Lower lobe of right lung (tissue), 2 donors: ENCODE measurements around the gene ACCSL. TPM values are rescaled to one million over a fixed set of nuclear protein-coding genes. Genes with fewer than 3 reads are reported as not detected.

Experiments
- ATAC-seq, 2 donors: fragments of 200-7000 bp; cut with Tn5 transposase; one replicate each; pipeline ENCODE4 v1.9.1; 2020 to 2022; ENCODE audit warnings: mild to moderate bottlenecking in 2 of 2, moderate library complexity in 2 of 2
- DNase-seq: peaks from one replicate; pipeline ENCODE4 v3.0.0-alpha.2; 2020
- H3K27ac ChIP-seq: fragments of 200-600 bp; one replicate; pipeline ENCODE4 v1.8.0; 2022
- H3K27me3 ChIP-seq: fragments of 200-600 bp; one replicate; pipeline ENCODE4 v1.8.0; 2022; ENCODE audit warnings: low read depth
- H3K36me3 ChIP-seq: fragments of 200-600 bp; one replicate; pipeline ENCODE4 v1.8.0; 2022; ENCODE audit warnings: mild to moderate bottlenecking
- H3K4me1 ChIP-seq: fragments of 200-600 bp; one replicate; pipeline ENCODE4 v1.8.0; 2022
- H3K4me3 ChIP-seq: fragments of 200-600 bp; one replicate; pipeline ENCODE4 v1.8.0; 2022; ENCODE audit warnings: mild to moderate bottlenecking
- H3K9me3 ChIP-seq: fragments of 200-600 bp; one replicate; pipeline ENCODE4 v1.8.0; 2022
- intact Hi-C: fragments of 100-400 bp; cut with DNase I; formaldehyde crosslinking; loops from one replicate; pipeline ENCODE4 v1.11.0; 2022
- total RNA-seq: library from RNA; stranded (reverse); fragmentation: NEBNext Ultra II Directional; extraction: Animal tissue kit (Norgen Biotek cat#: 25700); gene quantifications from one replicate; pipeline ENCODE4 v1.2.1, GENCODE V29; 2021
- TF ChIP-seq, protein P1 (sequence below): fragments of 200-600 bp; IDR thresholded peaks from one replicate; pipeline ENCODE4 v1.8.0; 2022; ENCODE audit warnings: antibody characterized with exemption, mild to moderate bottlenecking
- donor health status: DM: no; HTN: yes; CAD: no; lungs with severe emphysema.

ACCSL gene
- total RNA-seq, 1 donor from 2014 or later, result not detected

DNA sequence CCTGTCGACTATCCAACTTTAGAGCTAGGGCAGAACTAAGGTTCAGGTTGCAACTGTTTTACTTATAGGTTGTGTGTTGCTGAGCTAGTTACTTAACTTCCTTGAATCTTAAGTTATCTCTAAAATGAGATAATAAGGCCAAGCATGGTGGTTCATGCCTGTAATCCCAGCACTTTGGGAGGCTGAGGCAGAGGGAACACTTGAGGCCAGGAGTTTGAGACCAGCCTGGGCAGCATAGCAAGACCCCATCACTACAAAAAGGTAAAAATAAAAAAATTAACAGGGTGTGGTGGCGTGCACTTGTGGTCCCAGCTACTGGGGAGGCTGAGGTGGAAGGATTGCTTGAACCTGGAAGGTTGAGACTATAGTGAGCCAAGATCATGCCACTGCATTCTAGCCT lies 20.4 kb downstream of the ACCSL start:
- Histone ChIP-seq H3K36me3 (peaks cover 15% of the 10 kb centered on the region), H3K27ac (no peak overlapping the region), H3K9me3 (no peaks in the 10 kb centered on the region), H3K27me3 (no peaks in the 10 kb centered on the region), H3K4me3 (no peak overlapping the region), H3K4me1 (peaks cover 14% of the 10 kb centered on the region)
- TF ChIP-seq, protein P1, sequence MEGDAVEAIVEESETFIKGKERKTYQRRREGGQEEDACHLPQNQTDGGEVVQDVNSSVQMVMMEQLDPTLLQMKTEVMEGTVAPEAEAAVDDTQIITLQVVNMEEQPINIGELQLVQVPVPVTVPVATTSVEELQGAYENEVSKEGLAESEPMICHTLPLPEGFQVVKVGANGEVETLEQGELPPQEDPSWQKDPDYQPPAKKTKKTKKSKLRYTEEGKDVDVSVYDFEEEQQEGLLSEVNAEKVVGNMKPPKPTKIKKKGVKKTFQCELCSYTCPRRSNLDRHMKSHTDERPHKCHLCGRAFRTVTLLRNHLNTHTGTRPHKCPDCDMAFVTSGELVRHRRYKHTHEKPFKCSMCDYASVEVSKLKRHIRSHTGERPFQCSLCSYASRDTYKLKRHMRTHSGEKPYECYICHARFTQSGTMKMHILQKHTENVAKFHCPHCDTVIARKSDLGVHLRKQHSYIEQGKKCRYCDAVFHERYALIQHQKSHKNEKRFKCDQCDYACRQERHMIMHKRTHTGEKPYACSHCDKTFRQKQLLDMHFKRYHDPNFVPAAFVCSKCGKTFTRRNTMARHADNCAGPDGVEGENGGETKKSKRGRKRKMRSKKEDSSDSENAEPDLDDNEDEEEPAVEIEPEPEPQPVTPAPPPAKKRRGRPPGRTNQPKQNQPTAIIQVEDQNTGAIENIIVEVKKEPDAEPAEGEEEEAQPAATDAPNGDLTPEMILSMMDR, result no peak
- intact Hi-C loops, result no loop called here
- DNase-seq (no peak), ATAC-seq (no peak)

DNA sequence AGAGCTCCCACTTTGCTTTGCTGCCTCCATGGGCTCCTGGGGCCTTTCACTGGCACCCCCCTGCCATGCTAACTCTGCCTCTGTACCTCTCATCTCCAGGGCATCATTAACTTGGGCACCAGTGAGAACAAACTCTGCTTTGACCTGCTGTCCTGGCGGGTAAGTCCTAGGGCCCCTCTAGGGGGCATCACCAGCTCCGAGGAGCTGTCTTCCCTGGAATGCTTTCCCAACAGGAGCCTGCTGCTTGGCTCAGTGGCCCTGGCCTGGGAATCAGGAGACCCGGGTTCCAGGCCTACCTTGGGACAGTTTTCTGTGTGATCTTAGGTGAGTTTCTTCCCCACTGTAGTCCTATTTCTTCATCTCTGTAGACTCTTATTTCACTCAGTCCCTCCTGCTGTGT lies 23.4 kb downstream of the ACCSL start:
- Histone ChIP-seq H3K36me3 (peaks cover 37% of the 10 kb centered on the region), H3K27ac (no peak overlapping the region), H3K4me3 (no peak overlapping the region), H3K9me3 (no peaks in the 10 kb centered on the region), H3K4me1 (peaks cover 11% of the 10 kb centered on the region), H3K27me3 (no peaks in the 10 kb centered on the region)
- no peak for ATAC-seq
- no peak for DNase-seq
- TF ChIP-seq, protein P1, result no peak
- intact Hi-C loops, result no loop called here

DNA sequence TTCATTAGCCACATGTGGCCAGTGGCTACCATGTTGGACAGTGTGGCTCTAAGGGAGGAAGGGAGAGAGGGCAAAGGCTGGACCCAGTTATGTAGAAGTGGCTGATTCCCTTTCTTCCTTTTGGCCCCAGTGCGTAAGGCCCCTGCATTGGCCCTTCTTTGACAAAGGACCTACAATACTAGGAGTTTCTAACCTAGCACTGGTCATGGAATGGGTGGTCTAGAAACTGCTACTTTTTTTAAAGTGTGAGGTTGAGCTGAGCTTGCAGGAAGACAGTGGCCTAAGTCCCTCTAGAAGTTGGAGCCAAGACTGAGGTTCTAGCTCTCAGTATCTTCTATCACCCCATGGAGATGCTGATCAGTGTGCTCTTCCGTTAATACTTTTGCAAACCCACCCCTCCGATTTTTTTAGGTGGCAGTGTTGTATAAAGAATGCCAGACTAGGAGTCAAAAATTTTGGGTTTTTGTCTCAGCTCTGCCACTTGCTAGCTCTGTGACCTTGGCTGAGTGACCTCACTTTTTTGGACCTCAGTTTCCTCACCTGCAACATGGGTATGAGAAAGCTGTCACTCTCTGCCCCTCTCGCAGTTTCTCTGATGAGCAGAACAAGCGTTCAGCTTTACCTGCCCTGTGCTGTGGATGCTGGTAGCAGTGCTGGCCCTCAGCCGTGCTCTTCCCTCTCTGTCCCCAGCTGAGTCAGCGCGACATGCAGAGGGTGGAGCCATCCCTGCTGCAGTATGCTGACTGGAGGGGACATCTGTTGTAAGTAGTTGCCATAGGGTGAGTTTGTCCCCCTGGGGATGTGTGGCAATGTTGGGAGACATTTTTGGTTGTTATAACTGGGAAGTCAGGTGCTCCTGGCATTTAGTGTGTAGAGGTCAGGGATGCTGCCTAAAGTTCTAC lies 25.2 kb downstream of the ACCSL start:
- Histone ChIP-seq H3K27ac (no peak overlapping the region), H3K4me1 (no peaks in the 10 kb centered on the region), H3K4me3 (no peak overlapping the region), H3K9me3 (no peaks in the 10 kb centered on the region), H3K27me3 (no peaks in the 10 kb centered on the region), H3K36me3 (peaks cover 51% of the 10 kb centered on the region)
- DNase-seq, result no peak
- intact Hi-C loops, result no loop called here
- ATAC-seq, result no peak
- TF ChIP-seq, protein P1, result no peak

DNA sequence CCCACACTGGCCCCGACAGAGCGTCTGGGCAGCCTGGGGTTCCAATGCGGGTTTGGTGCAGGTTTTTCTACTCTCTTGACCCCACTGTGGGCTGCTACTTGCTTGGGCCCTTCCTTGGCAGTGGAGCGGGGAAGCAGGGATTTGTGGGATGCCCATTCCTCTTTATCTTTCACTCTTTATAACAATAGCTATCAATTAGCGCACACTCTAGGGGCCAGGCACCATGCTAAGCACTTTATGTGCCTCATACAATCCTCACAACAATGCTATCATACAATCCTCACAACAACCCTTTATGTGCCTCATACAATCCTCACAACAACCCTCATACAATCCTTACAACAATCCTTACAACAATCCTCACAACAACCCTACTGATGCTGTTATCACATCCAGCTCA lies 31.0 kb downstream of the ACCSL start:
- ATAC-seq (no peak), DNase-seq (no peak)
- no peaks in the 10 kb centered on the region for H3K9me3 ChIP-seq
- no peaks in the 10 kb centered on the region for H3K27me3 ChIP-seq
- no peak overlapping the region for H3K4me3 ChIP-seq
- H3K27ac ChIP-seq, result no peak overlapping the region
- peaks cover 60% of the 10 kb centered on the region for H3K36me3 ChIP-seq
- H3K4me1 ChIP-seq, result no peaks in the 10 kb centered on the region
- TF ChIP-seq, protein P1, result no peak
- intact Hi-C loops, result no loop called here

DNA sequence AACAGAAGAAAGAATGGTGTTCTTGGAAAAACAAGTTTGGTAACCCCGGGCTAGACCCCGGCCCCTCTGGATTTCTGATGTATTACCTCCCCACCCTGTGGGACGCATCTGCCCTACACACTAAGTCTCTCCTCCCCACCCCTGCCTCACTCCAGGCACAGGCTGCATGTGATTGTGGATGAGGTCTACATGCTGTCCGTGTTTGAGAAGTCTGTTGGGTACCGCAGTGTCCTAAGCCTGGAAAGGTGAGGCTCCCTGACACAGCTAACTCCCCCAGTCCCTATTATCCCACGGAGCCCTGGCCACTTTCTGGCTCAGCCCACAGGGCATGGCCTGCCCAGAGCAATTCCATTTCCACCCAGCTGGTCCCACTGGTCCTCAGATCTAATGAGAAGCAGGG lies 31.6 kb downstream of the ACCSL start:
- H3K9me3 ChIP-seq, result no peaks in the 10 kb centered on the region
- no peak for ATAC-seq
- no peak overlapping the region for H3K4me3 ChIP-seq
- H3K36me3 ChIP-seq, result peaks cover 56% of the 10 kb centered on the region
- intact Hi-C loops, result no loop called here
- TF ChIP-seq, protein P1, result no peak
- no peaks in the 10 kb centered on the region for H3K4me1 ChIP-seq
- no peak for DNase-seq
- H3K27me3 ChIP-seq, result no peaks in the 10 kb centered on the region
- H3K27ac ChIP-seq, result no peak overlapping the region
